Measurements from ENCODE around the gene PTPRN. TPM values are rescaled to one million over a fixed set of nuclear protein-coding genes. Genes with fewer than 3 reads are reported as not detected.

Gene PTPRN
- total and polyA plus RNA-seq, 2 experiments from 2014 or later = 5.1 to 22.1 TPM

DNA sequence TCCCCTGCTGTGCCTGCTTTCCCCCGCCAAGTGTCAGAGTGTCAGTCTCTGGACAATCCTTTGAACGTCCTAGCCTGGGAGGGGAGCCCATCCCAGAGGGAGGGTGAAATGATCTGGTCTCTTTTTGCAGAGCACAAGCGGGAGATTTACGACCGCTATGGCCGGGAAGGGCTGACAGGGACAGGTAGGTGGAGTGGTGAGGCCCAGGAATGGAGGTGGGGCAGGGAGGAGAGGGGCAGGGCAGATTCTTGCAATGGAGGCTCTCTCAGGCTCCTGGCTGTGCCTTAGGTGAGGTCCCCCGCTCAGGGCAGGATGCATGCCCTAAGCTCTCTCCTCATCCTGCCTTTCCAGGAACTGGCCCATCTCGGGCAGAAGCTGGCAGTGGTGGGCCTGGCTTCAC, 27.6 kb downstream of the PTPRN start (continued):
- TF ChIP-seq REST (IDR thresholded peaks at IDR 0.05; ENCODE audit: unreplicated experiment) (no peak), EZH2 (IDR thresholded peaks at IDR 0.05; ENCODE audit: low read depth, unreplicated experiment) (no peak), ZNF114 (CRISPR knock-in tag; IDR thresholded peaks at IDR 0.05) (no peak), JUNB (IDR thresholded peaks at IDR 0.05; ENCODE audit: unreplicated experiment) (no peak), ZNF331 (CRISPR knock-in tag; IDR thresholded peaks at IDR 0.05; ENCODE audit: low read depth) (no peak)

GRCh38 chr2:219280651-219281050, 28.6 kb downstream of the PTPRN start:
- TF ChIP-seq REST (IDR thresholded peaks at IDR 0.05; ENCODE audit: unreplicated experiment) = no peak
- TF ChIP-seq ZNF114 (CRISPR knock-in tag; IDR thresholded peaks at IDR 0.05) = no peak
- no peak overlapping the region for H3K4me2 ChIP-seq
- no peaks in the 10 kb centered on the region for H3F3A ChIP-seq (replicated peaks; ENCODE audit: low read depth)
- Mint-ChIP-seq H3K27me3 (ENCODE audit: insufficient read depth, low read depth, poor library complexity) (peaks cover 13% of the 10 kb centered on the region), H3K4me1 (peaks cover 35% of the 10 kb centered on the region), H3K4me3 (peak overlapping the region; percentile 85), H3K36me3 (ENCODE audit: low read depth) (peaks cover 11% of the 10 kb centered on the region; the same call in 2 of the 3 replicates), H3K9me3 (no peaks in the 10 kb centered on the region), H3K27ac (no peak overlapping the region)
- no peaks in the 10 kb centered on the region; the same call in 1 of the 2 replicates for H3K36me3 ChIP-seq (ENCODE audit: insufficient read depth)
- H3K27me3 ChIP-seq (ENCODE audit: insufficient read depth) = no peaks in the 10 kb centered on the region
- no peak overlapping the region for H2AFZ ChIP-seq
- H3K4me1 ChIP-seq (ENCODE audit: insufficient read depth) = peaks cover 26% of the 10 kb centered on the region
- H3K4me3 ChIP-seq = no peak overlapping the region
- H3K79me2 ChIP-seq (replicated peaks; ENCODE audit: insufficient read depth) = no peaks in the 10 kb centered on the region
- no peak for ATAC-seq
- no peaks in the 10 kb centered on the region for H4K20me1 ChIP-seq (replicated peaks; ENCODE audit: insufficient read depth)
- no peak for DNase-seq (ENCODE audit: low spot score)
- H3K9me2 ChIP-seq (ENCODE audit: insufficient read depth) = no peaks in the 10 kb centered on the region
- H3K27ac ChIP-seq (ENCODE audit: low read depth) = no peak overlapping the region

All from GM23338 (cell line).